HL-60/S4 (cell line): ENCODE data around the gene BRCA1.

Experiments
- in situ Hi-C: fragments of 300-500 bp; cut with MboI; formaldehyde crosslinking; loops from 2 replicates; pipeline ENCODE4 v1.14.3; 2022; ENCODE audit warnings: low sequenced_read_pairs

Gene BRCA1

DNA sequence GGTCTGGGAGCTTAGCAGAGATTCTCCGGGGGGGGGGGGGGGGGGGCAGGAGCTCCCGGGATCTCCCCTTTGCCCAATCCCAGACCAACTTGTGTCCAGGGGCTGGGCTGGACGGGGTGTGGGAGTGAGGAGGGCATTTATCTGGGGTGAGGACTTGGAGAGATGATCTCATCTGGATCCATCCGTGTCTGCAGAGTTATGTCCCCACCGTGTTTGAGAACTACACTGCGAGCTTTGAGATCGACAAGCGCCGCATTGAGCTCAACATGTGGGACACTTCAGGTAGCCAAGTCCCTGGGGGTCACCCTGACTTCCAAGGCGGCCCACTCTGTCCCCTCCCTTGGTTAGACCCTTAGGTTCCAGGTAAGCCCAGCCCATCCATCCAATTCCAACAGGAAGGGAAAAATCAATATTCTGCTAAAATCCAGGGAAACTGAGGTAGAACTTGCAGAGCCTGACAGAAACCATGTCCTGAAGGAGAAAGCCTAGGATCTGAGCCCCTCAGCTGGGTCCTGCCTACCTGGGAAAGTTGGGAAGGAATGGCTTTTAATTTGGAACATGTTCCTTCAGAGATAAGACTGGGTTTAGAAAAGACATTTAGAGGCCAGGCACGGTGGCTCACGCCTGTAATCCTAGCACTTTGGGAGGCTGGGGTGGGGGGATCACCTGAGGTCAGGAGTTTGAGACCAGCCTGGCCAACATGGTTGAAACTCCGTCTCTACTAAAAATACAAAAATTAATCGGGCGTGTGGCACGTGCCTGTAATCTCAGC, 99.2 kb downstream of the BRCA1 start:
- in situ Hi-C loops = no loop called here

- in situ Hi-C loops = no loop called here
These were observed 99.9 kb downstream of the BRCA1 start for GRCh38 chr17:43025290-43025657.

DNA sequence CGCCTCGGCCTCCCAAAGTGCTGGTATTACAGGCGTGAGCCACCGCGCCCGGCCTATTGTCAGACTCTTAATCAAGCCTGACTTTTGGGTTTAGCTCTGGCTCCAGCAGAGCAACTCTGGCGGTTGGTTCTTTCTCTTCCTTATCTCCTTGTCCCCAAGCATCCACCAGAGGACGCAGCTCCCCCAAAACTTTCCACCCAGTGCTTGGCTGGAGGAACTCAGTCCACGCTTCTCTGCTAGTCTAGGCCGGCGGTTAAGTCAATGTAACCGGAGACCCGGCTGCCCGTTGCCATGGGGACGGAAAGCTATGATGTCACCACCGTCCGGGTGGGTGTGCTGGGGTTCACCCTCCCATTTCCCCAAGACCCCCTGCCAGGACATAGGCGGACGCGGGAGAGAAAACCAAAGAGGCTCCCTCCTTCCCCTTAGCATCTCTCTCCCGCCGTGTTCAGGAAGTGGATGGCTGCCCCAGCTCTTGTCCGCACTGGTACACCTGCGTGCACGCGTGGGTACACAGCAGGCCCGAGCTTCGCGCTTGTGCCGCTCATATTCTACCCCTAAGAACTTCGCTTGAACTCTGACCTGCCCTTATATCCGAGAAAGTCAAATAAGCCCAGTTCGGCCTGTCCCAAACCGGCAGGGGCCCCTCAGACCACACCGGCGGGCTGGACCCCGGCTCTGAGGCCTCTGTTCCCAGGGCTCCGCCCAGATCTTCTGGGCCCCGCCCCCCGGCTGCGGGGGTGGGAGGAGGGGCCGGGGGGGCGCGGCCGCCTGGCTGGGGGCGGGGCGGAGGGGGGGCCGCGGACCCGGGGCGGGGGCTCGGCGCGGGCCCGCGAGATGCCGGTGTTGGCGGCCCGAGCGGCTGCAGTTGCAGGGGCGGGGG, 100.5 kb downstream of the BRCA1 start, which contains the start of gene RND2:
RND2 (plus strand) TSS at position 825 of the 883 bp plus-strand sequence. CDS start 117 bp downstream, outside the sequence.
- in situ Hi-C loops = no loop called here

DNA sequence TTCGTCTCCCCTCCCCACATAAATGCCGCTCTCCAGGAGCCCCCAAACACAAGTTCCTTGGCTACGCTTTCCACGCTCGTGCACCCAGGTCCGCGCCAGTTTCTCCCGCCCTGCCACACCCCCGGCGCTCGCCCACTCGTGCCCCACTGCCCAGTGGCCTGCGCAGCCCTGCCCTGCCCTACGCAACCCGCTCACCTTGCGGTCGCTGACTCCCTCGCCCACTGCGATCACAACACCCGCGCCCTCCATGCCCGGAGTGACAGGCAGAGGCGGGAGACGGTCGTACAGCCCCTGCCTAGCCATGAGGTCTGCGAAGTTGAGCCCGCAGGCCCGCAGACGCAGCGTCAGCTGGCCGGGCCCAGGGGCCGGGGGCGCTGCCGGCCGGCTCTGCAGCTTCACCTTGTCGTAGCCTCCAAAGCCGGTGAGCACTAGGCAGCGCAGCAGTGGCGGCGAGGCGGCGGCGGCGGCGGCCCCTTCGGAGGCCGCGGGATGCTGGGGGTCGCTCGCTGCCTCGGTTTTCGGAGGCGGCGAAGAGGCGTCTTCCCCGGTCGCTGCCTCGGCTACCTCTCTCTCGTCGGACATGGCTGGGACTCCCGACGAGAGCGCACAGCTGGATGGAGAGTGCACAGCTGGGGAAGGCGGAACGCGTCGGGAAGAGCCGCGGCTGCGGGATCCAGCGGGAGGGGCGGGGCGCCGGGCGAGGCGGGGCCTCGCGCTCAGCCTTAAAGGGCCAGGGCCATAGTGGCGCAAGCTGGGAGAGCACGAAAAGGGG, 103.2 kb downstream of the BRCA1 start, which contains the start of gene VAT1:
VAT1 (minus strand) TSS at position 645 of the 772 bp plus-strand sequence; CDS start at position 582, 63 bp downstream.
- in situ Hi-C loops = no loop called here

GRCh38 chr17:43020789-43021740, 104.1 kb downstream of the BRCA1 start:
- in situ Hi-C loops = no loop called here

GRCh38 chr17:43020030-43020621, 105.0 kb downstream of the BRCA1 start:
- in situ Hi-C loops = no loop called here

GRCh38 chr17:43019418-43019817, 105.7 kb downstream of the BRCA1 start:
- in situ Hi-C loops = no loop called here

GRCh38 chr17:43018932-43019331, 106.2 kb downstream of the BRCA1 start:
- in situ Hi-C loops = no loop called here

DNA sequence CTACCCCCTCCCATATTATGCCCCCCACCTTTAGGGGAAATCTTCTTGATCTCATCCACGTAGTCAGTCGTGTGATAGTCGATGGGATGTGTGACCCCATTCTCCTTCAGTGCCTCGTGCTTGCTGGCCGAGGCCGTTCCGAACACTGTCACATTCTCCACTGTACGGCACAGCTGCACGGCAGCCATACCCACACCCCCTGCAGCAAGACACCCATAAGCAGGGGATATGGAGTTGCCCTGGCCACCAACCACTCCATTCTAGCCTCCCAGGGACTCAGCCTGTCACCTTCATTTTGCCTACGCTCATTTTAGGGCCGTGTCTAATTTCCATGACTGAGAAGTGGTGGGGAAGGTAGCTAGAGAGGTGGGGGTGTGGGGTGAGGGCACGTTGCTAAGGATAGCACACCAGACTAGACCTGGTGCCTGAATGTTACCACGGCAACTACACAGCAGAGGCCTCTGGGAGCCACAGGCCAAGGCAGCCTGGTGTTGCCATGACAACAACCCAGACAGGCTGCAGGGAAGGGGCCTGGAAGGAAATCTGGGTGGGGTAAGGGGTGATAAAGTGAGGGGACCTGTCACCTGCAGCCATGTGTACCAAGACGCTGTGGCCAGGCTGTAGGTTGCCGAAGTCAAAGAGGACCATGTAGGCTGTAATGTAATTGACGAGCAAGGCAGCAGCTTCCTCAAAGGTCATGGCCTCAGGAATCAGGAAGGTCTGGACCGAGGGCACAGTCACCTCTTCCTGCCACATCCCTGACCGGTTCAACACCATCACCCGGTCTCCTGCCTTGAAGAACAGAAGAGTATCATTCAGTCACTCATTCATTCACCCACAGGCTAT, 106.9 kb downstream of the BRCA1 start:
- in situ Hi-C loops = no loop called here

DNA sequence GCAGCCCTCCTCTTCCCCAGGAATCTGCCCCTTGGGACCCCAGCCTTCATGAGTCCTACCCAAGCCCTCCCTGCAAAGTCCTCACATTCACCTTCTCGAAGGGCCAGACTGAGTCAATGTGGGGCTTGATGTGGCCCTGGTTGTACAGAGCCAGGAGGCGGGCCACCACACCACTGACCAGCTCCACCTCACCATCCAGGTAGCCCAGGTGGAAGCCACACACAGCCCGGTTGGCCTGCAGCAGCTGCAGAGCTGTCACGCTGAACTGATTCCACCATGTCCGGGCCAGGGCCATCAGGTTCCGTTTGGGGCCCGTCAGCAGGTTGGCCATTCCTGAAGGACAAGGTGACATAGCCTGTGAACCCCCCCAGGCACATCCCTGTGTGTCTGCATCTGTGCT, 108.9 kb downstream of the BRCA1 start:
- in situ Hi-C loops = no loop called here

DNA sequence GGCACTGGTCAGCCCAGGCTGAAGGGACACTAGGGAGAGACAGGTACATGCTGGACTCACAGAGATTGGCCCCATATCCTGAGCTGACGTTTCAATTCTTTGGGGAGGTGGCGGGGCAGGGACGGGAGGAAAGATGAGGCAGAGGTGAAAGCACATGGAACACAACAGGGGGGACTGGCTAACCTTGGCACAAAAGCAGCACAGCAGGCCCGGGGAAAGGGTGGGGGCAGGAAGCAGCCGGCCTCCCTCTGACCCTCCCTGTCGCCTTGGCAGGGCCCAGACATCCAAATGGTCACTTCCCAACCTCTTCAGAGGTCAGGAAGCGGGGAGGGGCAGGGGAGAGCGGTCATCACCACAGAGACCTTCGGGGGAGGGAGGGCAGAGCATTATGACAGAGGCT, 109.6 kb downstream of the BRCA1 start:
- in situ Hi-C loops = no loop called here

DNA sequence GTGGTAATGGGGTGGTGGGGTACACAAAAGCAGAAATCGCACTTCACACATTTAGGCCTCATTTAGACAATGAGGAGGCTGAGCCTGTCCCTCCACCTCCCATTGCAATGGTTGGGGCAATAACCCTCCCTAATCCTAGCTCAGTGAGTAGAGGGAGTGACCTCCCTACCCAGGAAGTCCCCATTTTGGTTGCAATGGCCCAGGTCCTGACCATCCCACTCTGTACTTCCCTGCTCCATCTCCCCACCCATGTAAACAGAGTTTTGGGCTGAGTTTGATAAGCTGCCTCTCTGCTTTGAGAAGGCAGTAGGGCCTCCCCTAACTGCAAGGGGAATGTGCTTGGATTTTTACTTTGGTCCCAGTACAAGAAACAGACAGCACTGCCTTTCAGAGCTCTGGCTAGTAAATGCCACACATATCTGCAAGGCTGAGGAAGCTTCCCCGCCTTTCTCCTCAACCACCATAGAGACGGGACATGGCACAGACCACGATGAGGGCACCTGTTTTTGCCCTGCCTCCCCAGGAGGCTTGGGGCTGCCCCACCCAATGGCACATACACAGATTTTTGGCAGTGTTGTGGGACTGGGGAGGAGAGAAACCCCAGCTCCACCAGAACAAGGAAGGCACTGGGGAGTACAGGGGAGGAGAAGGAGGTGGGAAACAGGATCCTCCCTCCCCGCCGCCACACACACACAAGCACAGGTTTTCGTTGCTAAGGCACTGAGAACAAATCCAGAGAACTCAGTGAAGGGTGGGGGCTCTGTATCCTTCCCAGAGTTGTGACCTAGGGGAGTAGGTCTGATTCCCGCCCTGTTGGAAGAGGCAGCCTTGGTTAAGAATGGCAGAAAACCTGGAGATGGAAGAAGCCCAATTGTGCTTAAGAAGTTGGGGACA, 110.3 kb downstream of the BRCA1 start:
- in situ Hi-C loops = no loop called here

DNA sequence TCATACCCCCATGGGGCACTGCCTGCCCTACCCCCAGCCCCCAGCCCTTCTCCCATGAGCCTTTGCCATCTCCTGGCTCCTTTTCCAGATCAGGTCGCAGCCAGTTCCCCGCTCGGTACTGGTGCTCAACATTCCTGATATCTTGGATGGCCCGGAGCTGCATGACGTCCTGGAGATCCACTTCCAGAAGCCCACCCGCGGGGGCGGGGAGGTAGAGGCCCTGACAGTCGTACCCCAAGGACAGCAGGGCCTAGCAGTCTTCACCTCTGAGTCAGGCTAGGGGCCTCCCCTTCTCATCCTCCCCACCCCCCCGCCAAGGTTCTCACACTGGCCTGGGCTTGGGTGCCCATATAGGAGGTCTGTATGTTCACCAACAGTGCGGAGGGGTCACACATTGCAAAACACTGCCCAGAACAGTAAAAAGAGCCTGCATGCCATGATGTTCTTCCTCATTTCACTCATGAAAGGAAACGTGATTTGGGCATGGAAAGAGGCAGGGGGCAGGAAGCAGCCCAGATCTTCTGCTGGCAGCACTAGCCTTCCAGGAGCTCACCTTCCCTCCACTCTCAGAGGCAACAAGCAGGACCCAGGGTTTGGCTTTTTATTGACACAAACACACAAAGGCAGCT, 111.0 kb downstream of the BRCA1 start:
- in situ Hi-C loops = no loop called here

GRCh38 chr17:43013296-43013695, 111.9 kb downstream of the BRCA1 start:
- in situ Hi-C loops = no loop called here

DNA sequence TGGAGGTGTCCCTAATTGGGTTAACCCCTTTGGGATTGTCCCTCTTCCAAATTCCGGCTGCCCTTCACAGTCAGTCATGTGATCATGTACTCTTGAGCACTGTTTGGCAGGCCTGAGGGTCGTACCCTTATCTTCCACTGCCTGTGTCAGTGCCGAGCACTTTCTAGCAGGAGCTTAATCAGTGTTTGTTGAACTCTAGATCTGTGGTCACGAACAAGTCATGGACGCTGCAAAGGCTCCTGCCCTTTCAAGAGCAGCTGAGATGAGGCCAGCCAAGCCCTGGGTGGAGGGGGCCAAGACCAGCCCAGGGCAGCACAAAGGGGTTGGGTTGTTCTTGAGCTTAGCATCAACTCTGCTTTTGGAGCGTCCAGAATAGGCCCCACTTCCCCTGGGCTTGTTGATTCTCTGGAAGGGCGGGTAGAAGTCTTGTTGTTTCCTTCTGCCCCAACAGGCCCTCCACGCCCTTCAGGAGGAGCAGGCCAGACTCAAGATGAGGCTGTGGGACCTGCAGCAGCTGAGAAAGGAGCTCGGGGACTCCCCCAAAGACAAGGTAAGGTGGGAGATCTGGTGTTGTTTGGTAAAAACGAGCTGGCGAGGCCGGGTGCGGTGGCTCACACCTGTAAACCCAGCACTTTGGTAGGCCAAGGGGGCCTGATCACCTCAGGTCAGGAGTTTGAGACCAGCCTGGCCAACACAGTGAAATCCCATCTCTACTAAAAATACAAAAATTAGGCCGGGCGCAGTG, 113.3 kb downstream of the BRCA1 start:
- in situ Hi-C loops = no loop called here

- in situ Hi-C loops = no loop called here
These were observed 114.4 kb downstream of the BRCA1 start for GRCh38 chr17:43010667-43011308.
